K562 (cell line): ENCODE measurements around the gene ERVK3-1. TPM values are rescaled to one million over a fixed set of nuclear protein-coding genes. Genes with fewer than 3 reads are reported as not detected.
A peak's percentile ranks its signal among the peaks of the same experiment; 100 is the strongest.

Experiments
- ATAC-seq: fragments of 200-7000 bp; cut with Tn5 transposase; 3 replicates; pipeline ENCODE4 v1.9.1; 2020; ENCODE audit warnings: moderate library complexity
- BruUV-seq: library from RNA; stranded (reverse); fragments of 400-500 nt; replicated peaks from 2 replicates; lab custom pipeline; 2021; lab: Mats Ljungman, UMichigan
- CTCF ChIA-PET: fragments of 300-600 bp; formaldehyde crosslinking; extraction: SDS; loops from one replicate; lab custom pipeline; 2021; ENCODE audit warnings: low intra/inter-chr PET ratio; lab: Yijun Ruan, JAX
- POLR2A ChIA-PET: fragments of 300-600, 350-650 bp; sonication (Branson Sonifier 250); formaldehyde crosslinking; extraction: SDS; loops from one replicate; lab custom pipeline; 2021; ENCODE audit warnings: antibody characterized with exemption, inconsistent platforms; lab: Yijun Ruan, JAX
- DNase-seq, 4 experiments: peaks; one replicate each; pipeline versions ENCODE4 v3.0.0 to v3.0.0-alpha.2; 2011 to 2018; ENCODE audit warnings: low spot score in 3 of 4, mixed read lengths in 3 of 4; ENCODE audit errors: extremely low read depth in 1 of 4
- FAIRE-seq: peaks from 2 replicates; lab custom pipeline; 2011; peaks lifted over from hg19 to GRCh38; lab: Jason Lieb, UNC
- H2AFZ ChIP-seq: 2 replicates; pipeline ENCODE4 v1.6.0; 2011; ENCODE audit warnings: low read depth, low read length, control low read depth, inconsistent platforms
- H3K27ac ChIP-seq: fragments of 200-600 bp; 3 replicates; pipeline ENCODE4 v1.8.0; 2011; ENCODE audit warnings: low read depth, mild to moderate bottlenecking, control low read depth, inconsistent platforms, low read length, moderate library complexity, mixed read lengths; ENCODE audit errors: extremely low read depth
- H3K27me3 ChIP-seq, 2 experiments: fragments of 300-600 bp in 1 of 2; 2 replicates in 1 of 2; 3 replicates in 1 of 2; pipeline versions ENCODE4 v1.6.0 to v1.8.0; 2011; ENCODE audit warnings: inconsistent platforms in 2 of 2, low read length in 2 of 2, mild to moderate bottlenecking in 1 of 2, mixed read lengths in 1 of 2, moderate library complexity in 1 of 2; ENCODE audit not compliant: control insufficient read depth in 2 of 2, insufficient read depth in 2 of 2
- H3K36me3 ChIP-seq: fragments of 300-600 bp; 3 replicates; pipeline ENCODE4 v1.8.0; 2011; ENCODE audit warnings: mild to moderate bottlenecking, low read length, inconsistent platforms; ENCODE audit not compliant: control insufficient read depth, insufficient read depth
- H3K4me1 ChIP-seq, 2 experiments: fragments of 200-600 bp in 1 of 2; replicated peaks in 1 of 2; 2 replicates in 1 of 2; 3 replicates in 1 of 2; pipeline versions ENCODE4 v1.5.1 to v1.8.0; 2011; ENCODE audit warnings: inconsistent platforms in 2 of 2, low read length in 2 of 2, mild to moderate bottlenecking in 1 of 2, mixed read lengths in 1 of 2, moderate library complexity in 1 of 2; ENCODE audit not compliant: control insufficient read depth in 2 of 2, insufficient read depth in 2 of 2
- H3K4me2 ChIP-seq: 2 replicates; pipeline ENCODE4 v1.6.1; 2011; ENCODE audit warnings: low read length, control low read depth, inconsistent platforms, mixed read lengths; ENCODE audit not compliant: insufficient read depth
- H3K4me3 ChIP-seq: fragments of 200-600 bp; sonication (generic), shearing (Covaris generic); 2 replicates; pipeline ENCODE4 v1.5.1; 2016; ENCODE audit warnings: control low read depth, inconsistent platforms
- H3K79me2 ChIP-seq: fragments of 200-600 bp; 3 replicates; pipeline ENCODE4 v1.8.0; 2011; ENCODE audit warnings: low read length, inconsistent platforms; ENCODE audit not compliant: control insufficient read depth, insufficient read depth
- H3K9ac ChIP-seq, 2 experiments: 2 replicates each; pipeline versions ENCODE4 v1.6.0 to v1.6.1; 2011; ENCODE audit warnings: low read depth in 2 of 2, low read length in 2 of 2, control low read depth in 1 of 2, inconsistent platforms in 1 of 2, mild to moderate bottlenecking in 1 of 2, mixed read lengths in 1 of 2; ENCODE audit not compliant: insufficient read depth in 1 of 2
- H3K9me1 ChIP-seq: one replicate; pipeline ENCODE4 v1.6.0; 2011; ENCODE audit warnings: inconsistent platforms, mild to moderate bottlenecking, low read length, moderate library complexity; ENCODE audit not compliant: control insufficient read depth, insufficient read depth
- H3K9me3 ChIP-seq: replicated peaks from 2 replicates; pipeline ENCODE4 v1.5.1; 2011; ENCODE audit warnings: low read depth, low read length, inconsistent platforms; ENCODE audit not compliant: control insufficient read depth, insufficient read depth
- H4K20me1 ChIP-seq: replicated peaks from 2 replicates; pipeline ENCODE4 v1.6.1; 2011; ENCODE audit warnings: low read length, inconsistent platforms, mixed read lengths; ENCODE audit not compliant: control insufficient read depth, insufficient read depth
- CBFA2T3 ChIP-seq: fragments of 450-650 bp; IDR thresholded peaks from 2 replicates; pipeline ENCODE4 v1.6.1; 2017
- COPS2 ChIP-seq: fragments of 450-650 bp; conservative IDR thresholded peaks from 2 replicates; pipeline ENCODE4 v1.6.1; 2016; ENCODE audit warnings: mild to moderate bottlenecking, moderate library complexity
- DDX20 ChIP-seq: fragments of 450-650 bp; IDR thresholded peaks from 2 replicates; pipeline ENCODE4 v1.6.1; 2016; ENCODE audit warnings: missing genetic modification characterization, low read depth, mild to moderate bottlenecking, missing compliant biosample characterization, moderate library complexity
- KDM1A ChIP-seq, 2 experiments: fragments of 450-650 bp; IDR thresholded peaks; 2 replicates each; pipeline ENCODE4 v1.6.1; 2016; ENCODE audit warnings: mild to moderate bottlenecking in 2 of 2
- L3MBTL2 ChIP-seq: fragments of 450-650 bp; IDR thresholded peaks from 2 replicates; pipeline ENCODE4 v1.6.1; 2016; ENCODE audit warnings: mild to moderate bottlenecking, moderate library complexity
- LARP7 ChIP-seq: fragments of 450-650 bp; IDR thresholded peaks from 2 replicates; pipeline ENCODE4 v1.6.1; 2016
- MCM5 ChIP-seq: fragments of 450-650 bp; IDR thresholded peaks from 2 replicates; pipeline ENCODE4 v1.6.1; 2016; ENCODE audit warnings: low read depth
- NCOA2 ChIP-seq, 2 experiments: fragments of 450-650 bp; IDR thresholded peaks; 2 replicates each; pipeline ENCODE4 v1.6.1; 2018; ENCODE audit warnings: mild to moderate bottlenecking in 2 of 2, moderate library complexity in 1 of 2; ENCODE audit not compliant: partially characterized antibody in 2 of 2
- NCOA6 ChIP-seq: fragments of 450-650 bp; IDR thresholded peaks from 2 replicates; pipeline ENCODE4 v1.6.1; 2017; ENCODE audit warnings: mild to moderate bottlenecking
- NCOR1 ChIP-seq: fragments of 450-650 bp; IDR thresholded peaks from 2 replicates; pipeline ENCODE4 v1.6.1; 2016; ENCODE audit warnings: mild to moderate bottlenecking, moderate library complexity
- NFE2L1 ChIP-seq: fragments of 450-650 bp; IDR thresholded peaks from 2 replicates; pipeline ENCODE4 v1.6.1; 2016; ENCODE audit warnings: missing genetic modification characterization, low read depth, mild to moderate bottlenecking, missing compliant biosample characterization, moderate library complexity, borderline replicate concordance
- RBM25 ChIP-seq: fragments of 200-400 bp; formaldehyde crosslinking; IDR thresholded peaks from 2 replicates; pipeline ENCODE4 v1.6.1; 2018; ENCODE audit warnings: low read length, low read depth, moderate library complexity; ENCODE audit not compliant: severe bottlenecking
- XRCC5 ChIP-seq: fragments of 200-400 bp; formaldehyde crosslinking; IDR thresholded peaks from 2 replicates; pipeline ENCODE4 v1.6.1; 2017; ENCODE audit warnings: low read depth, mild to moderate bottlenecking, low read length
- ZBTB17 ChIP-seq: fragments of 450-650 bp; formaldehyde crosslinking; IDR thresholded peaks from 2 replicates; pipeline ENCODE4 v1.4.0; 2020; ENCODE audit warnings: mild to moderate bottlenecking
- ZNF263 ChIP-seq: sonication (generic); formaldehyde crosslinking; IDR thresholded peaks from 2 replicates; pipeline ENCODE4 v1.8.0; 2022; ENCODE audit warnings: mild to moderate bottlenecking, missing genetic modification reagents, borderline replicate concordance
- ZNF778 ChIP-seq: fragments of 450-650 bp; formaldehyde crosslinking; IDR thresholded peaks from 2 replicates; pipeline ENCODE4 v1.4.0; 2020; ENCODE audit warnings: mild to moderate bottlenecking, moderate library complexity
- WGBS: fragments of 100-300 bp; shearing (Covaris generic); methylation state at CpG from one replicate; pipeline ENCODE4 v1.1.6; 2016; ENCODE audit warnings: low coverage, mixed read lengths; ENCODE audit not compliant: insufficient coverage; ENCODE audit errors: missing lambda C conversion rate; 5-methylcytosine and 5-hydroxymethylcytosine counted together
- in situ Hi-C: fragments of 300-500 bp; cut with MboI; formaldehyde crosslinking; loops from 4 replicates; pipeline ENCODE4 v1.15.0; 2018; ENCODE audit warnings: inconsistent platforms, mixed read lengths
- intact Hi-C: fragments of 100-400 bp; cut with micrococcal nuclease; formaldehyde crosslinking; loops from 2 replicates; pipeline ENCODE4 v1.14.2; 2022
- polyA plus RNA-seq, 8 experiments: library from polyadenylated mRNA; depleted of rRNA in 4 of 8; stranded (reverse) in 5 of 8; unstranded in 3 of 8; fragments of >200 nt; fragmentation: Nextera tagmentation in 2 of 8; fragmentation: Illumina TruSeq in 1 of 8; extraction: Ambion mirVana in 2 of 8; extraction: Trizol in 1 of 8; gene quantifications; 2 replicates each; pipeline versions ENCODE4 v1.2.1 to v1.2.3, GENCODE V29; 2011 to 2014; ENCODE audit warnings: inconsistent platforms in 1 of 8, missing spikeins in 1 of 8
- total RNA-seq, 7 experiments: library from RNA; depleted of rRNA in 6 of 7; stranded (reverse); fragments of >200 nt in 6 of 7; fragmentation: Illumina TruSeq in 2 of 7; extraction: Trizol in 2 of 7; gene quantifications; 2 replicates each; pipeline versions ENCODE4 v1.2.1 to v1.2.3, GENCODE V29; 2011 to 2021; ENCODE audit warnings: low replicate concordance in 1 of 7
- TF ChIP-seq, protein P1 (sequence below): fragments of 200-800 bp; sonication (Bioruptor generic); IDR thresholded peaks from 2 replicates; pipeline ENCODE4 v1.6.1; 2016; ENCODE audit warnings: missing genetic modification characterization, missing compliant biosample characterization
- TF ChIP-seq, protein P2 (sequence below): fragments of 250-450 bp; sonication (Bioruptor Pico); IDR thresholded peaks from 2 replicates; pipeline ENCODE4 v1.8.0; 2022; ENCODE audit warnings: inconsistent platforms, mild to moderate bottlenecking, moderate library complexity, borderline replicate concordance

Gene ERVK3-1
- total and polyA plus RNA-seq, 9 of the 15 experiments (the other 6 are each of a cell fraction or from before 2014, with no cell fraction given): 87.6 to 299 (median 119) TPM

DNA sequence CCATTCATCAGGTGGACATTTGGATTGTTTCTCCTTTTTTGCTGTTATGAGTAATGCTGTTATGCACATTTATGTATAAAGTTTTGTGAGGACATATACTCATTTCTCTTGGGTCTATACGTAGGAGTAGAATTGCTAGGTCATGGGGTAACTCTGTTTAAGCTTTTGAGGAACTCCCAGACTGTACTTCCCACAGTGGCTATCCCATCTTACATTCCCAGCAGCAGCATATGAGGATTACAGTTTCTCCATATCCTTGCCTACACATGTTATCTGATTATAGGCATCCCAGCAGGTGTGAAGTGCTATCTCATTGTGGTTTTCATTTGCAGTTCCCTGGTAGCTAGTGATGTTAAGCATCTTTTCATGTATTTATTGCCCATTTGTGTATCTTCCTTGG lies 27.5 kb downstream of the ERVK3-1 start:
- intact Hi-C loops (no loop called here), in situ Hi-C loops (no loop called here)
- H3K79me2 ChIP-seq: peaks cover 28% of the 10 kb centered on the region
- ATAC-seq: no peak
- FAIRE-seq: peak; percentile 79
- H3K4me2 ChIP-seq: peak overlapping the region; percentile 8; the same call in 1 of the 2 replicates
- H4K20me1 ChIP-seq: no peaks in the 10 kb centered on the region
- no peak overlapping the region for H3K27ac ChIP-seq
- BruUV-seq: no TSS peak
- ChIA-PET CTCF (no interaction called here), POLR2A (no interaction called here)
- H3K9ac ChIP-seq: no peak overlapping the region
- no peaks in the 10 kb centered on the region for H3K27me3 ChIP-seq
- H3K9me3 ChIP-seq: no peaks in the 10 kb centered on the region
- 6% methylated on average over 1 of the region's 1 CpG for WGBS
- H3K9me1 ChIP-seq: peaks cover 2% of the 10 kb centered on the region
- peaks cover 12 to 31% of the 10 kb centered on the region in 2 experiments; a peak in 4 of 5 replicates for H3K4me1 ChIP-seq
- no peak overlapping the region for H2AFZ ChIP-seq
- no peak overlapping the region for H3K4me3 ChIP-seq
- DNase-seq: peak in 2 of 4 experiments; percentile 22 to 36
- H3K36me3 ChIP-seq: peaks cover 28% of the 10 kb centered on the region; the same call in 2 of the 3 replicates
- no peak for TF ChIP-seq RBM25
- no peak for TF ChIP-seq ZBTB17 (CRISPR knock-in tag)
- no peak for TF ChIP-seq NCOA2 (IDR thresholded peaks at IDR 0.05; ENCODE audit: partially characterized antibody in 2 of 2)
- no peak for TF ChIP-seq DDX20 (tag)
- no peak for TF ChIP-seq COPS2
- no peak for TF ChIP-seq MCM5
- TF ChIP-seq CBFA2T3: peak; percentile 60; the same call in 1 of the 2 replicates
- TF ChIP-seq ZNF778 (CRISPR knock-in tag): no peak
- TF ChIP-seq NCOR1: peak; percentile 29; the same call in 1 of the 2 replicates
- no peak for TF ChIP-seq NFE2L1 (tag)
- 0 out of 4 replicates have a peak, but pooled peaks of 1 of the 2 experiments have one; percentile 3 for TF ChIP-seq KDM1A (IDR thresholded peaks at IDR 0.05)
- TF ChIP-seq ZNF263 (CRISPR knock-in tag): no peak
- TF ChIP-seq XRCC5: no peak
- no peak for TF ChIP-seq LARP7
- TF ChIP-seq, protein P1, sequence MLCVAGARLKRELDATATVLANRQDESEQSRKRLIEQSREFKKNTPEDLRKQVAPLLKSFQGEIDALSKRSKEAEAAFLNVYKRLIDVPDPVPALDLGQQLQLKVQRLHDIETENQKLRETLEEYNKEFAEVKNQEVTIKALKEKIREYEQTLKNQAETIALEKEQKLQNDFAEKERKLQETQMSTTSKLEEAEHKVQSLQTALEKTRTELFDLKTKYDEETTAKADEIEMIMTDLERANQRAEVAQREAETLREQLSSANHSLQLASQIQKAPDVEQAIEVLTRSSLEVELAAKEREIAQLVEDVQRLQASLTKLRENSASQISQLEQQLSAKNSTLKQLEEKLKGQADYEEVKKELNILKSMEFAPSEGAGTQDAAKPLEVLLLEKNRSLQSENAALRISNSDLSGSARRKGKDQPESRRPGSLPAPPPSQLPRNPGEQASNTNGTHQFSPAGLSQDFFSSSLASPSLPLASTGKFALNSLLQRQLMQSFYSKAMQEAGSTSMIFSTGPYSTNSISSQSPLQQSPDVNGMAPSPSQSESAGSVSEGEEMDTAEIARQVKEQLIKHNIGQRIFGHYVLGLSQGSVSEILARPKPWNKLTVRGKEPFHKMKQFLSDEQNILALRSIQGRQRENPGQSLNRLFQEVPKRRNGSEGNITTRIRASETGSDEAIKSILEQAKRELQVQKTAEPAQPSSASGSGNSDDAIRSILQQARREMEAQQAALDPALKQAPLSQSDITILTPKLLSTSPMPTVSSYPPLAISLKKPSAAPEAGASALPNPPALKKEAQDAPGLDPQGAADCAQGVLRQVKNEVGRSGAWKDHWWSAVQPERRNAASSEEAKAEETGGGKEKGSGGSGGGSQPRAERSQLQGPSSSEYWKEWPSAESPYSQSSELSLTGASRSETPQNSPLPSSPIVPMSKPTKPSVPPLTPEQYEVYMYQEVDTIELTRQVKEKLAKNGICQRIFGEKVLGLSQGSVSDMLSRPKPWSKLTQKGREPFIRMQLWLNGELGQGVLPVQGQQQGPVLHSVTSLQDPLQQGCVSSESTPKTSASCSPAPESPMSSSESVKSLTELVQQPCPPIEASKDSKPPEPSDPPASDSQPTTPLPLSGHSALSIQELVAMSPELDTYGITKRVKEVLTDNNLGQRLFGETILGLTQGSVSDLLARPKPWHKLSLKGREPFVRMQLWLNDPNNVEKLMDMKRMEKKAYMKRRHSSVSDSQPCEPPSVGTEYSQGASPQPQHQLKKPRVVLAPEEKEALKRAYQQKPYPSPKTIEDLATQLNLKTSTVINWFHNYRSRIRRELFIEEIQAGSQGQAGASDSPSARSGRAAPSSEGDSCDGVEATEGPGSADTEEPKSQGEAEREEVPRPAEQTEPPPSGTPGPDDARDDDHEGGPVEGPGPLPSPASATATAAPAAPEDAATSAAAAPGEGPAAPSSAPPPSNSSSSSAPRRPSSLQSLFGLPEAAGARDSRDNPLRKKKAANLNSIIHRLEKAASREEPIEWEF (CRISPR knock-in tag): no peak
- no peak for TF ChIP-seq NCOA6
- TF ChIP-seq, protein P2, sequence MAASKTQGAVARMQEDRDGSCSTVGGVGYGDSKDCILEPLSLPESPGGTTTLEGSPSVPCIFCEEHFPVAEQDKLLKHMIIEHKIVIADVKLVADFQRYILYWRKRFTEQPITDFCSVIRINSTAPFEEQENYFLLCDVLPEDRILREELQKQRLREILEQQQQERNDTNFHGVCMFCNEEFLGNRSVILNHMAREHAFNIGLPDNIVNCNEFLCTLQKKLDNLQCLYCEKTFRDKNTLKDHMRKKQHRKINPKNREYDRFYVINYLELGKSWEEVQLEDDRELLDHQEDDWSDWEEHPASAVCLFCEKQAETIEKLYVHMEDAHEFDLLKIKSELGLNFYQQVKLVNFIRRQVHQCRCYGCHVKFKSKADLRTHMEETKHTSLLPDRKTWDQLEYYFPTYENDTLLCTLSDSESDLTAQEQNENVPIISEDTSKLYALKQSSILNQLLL (CRISPR knock-in tag): no peak
- peak; percentile 37; the same call in 1 of the 2 replicates for TF ChIP-seq L3MBTL2
